ENCODE data around the gene CACNG1.

CACNG1 gene, protein sequence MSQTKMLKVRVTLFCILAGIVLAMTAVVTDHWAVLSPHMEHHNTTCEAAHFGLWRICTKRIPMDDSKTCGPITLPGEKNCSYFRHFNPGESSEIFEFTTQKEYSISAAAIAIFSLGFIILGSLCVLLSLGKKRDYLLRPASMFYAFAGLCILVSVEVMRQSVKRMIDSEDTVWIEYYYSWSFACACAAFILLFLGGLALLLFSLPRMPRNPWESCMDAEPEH

DNA sequence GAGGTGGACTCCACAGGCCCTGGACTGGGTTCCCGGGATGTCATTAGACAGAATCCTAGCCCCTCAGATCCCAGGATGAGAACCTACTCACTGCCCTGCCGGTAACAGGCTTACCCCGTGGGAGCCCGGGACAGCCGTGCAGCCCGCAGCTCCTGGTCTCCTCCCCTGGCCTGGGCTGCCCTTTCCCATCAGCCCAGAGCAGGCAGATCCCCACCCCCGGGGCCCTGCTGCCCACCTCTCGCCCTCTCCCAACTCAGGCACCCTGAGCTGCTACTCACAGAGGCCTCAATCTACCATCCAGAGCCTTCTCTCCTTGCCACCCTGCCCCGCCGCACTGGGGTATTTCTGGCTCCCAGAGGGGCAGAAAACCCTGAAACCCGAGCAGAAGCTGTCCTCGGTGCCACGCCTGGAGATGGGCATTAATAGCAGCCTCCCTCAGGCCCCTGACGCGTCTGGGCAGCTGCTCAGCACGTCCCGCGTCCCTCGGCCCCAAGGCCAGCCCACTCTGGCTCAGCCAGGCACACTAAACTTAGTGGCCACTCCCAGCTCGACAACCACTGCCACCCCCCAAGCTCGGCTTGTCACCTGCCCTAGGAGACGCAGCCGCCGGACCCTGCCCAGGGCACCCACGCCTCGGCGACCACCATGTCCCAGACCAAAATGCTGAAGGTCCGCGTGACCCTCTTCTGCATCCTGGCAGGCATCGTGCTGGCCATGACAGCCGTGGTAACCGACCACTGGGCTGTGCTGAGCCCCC lies at the start of gene CACNG1:
CACNG1 (plus strand) TSS at position 539 of the 757 bp plus-strand sequence; CDS start at position 646, 107 bp downstream.
- no peak for DNase-seq

- DNase-seq, result no peak
Observed at GRCh38 chr17:66994930-66995535, 49.3 kb upstream of the CACNG1 start.

DNA sequence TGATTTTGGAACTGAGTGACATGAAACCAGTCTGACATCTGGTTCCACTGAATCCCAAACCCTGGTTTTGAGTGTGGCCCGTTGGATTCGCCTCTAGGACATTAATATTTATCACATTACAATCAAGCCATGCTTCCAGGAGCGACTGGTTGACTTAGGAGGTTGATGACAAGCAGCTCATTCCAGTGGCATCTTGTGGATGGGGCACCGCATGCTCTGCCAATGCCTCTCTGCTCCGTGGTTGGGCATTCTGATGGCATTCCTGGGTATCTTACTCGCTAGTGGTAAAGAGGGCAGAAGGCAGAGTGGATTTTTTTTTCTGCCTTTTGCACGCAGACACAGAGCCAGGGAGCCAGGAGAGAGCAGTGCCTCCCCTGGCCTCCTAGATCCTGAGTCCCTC lies 48.4 kb upstream of the CACNG1 start:
- no peak for DNase-seq

DNA sequence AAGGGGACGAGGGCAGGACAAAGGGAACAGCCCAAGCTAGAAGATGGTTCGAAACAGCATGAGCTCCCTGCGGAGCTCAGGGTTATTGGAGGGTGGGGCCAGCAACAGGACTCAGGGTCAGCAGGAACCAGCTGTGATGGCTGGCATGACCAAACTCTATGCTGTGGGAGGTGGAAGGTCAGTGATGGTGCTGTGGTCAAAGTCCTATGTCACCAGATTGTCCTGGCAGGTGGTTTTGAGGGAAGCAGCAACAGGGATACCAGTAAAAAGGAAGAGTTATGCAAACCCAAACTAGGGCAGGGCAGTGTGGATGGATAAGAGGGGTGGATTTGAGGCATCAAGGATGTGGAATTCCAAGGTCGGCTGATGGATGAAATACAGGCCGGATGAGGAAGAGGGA lies 47.4 kb upstream of the CACNG1 start:
- DNase-seq, result no peak

DNA sequence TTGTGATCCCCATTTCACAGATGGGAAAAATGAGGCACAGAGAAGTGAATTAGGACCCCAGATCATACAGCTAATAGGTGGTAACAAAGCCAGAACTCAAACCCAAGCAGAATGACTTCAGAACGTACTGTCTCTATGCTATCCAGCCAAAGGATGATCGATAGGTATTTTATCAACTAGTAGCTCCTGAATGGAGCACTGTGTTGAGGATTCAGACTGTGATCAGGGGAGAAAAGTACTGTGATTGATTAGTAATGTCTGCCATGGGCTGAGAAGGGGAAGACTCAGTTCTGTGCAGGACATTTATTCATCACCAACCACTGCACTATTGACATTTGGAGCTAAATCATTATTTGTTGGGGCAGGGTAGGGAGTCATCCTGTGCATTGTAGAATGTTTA lies 41.1 kb upstream of the CACNG1 start:
- no peak for DNase-seq

DNA sequence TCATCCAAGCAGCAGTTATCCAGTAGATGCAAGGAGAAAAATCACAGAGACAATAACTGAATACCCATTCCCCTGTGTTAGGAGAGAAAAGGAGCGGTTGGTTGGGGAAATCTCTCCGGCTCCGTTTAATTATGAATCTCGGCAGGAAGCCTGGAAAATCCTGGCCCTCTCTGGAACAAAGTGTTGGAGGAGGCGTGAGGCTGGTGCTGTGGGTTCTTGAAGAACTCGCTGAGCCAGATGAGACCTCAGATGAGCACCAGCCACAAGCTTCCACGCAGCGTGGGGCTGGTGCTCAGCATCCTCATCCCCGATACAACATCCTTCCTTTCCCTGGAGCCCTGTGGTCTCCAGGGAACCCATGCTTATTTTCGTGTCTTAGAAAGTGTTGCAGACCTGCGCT lies 40.2 kb upstream of the CACNG1 start:
- DNase-seq, result no peak

GRCh38 chr17:67007266-67007665 lies 37.1 kb upstream of the CACNG1 start:
- no peak for DNase-seq

DNA sequence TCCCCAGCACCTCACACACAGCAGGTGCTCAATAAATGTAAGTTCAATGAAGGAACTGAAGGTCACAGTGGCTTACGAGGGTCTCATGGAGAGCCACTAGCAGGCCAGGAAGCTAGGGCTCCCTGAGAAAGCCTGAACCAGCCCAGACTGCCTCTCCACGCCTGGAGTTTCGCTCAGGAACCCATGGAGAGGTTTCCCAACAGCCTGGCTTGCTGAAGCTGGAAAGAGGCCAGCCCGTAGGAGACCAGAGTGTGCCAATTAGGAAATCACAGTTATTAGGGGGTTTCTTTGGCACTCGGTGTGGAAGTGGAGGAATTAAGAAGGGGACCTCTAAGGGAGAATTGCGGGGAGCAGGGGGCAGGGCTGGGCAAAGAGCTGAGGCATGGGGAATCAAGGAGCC lies 36.3 kb upstream of the CACNG1 start:
- no peak for DNase-seq

DNA sequence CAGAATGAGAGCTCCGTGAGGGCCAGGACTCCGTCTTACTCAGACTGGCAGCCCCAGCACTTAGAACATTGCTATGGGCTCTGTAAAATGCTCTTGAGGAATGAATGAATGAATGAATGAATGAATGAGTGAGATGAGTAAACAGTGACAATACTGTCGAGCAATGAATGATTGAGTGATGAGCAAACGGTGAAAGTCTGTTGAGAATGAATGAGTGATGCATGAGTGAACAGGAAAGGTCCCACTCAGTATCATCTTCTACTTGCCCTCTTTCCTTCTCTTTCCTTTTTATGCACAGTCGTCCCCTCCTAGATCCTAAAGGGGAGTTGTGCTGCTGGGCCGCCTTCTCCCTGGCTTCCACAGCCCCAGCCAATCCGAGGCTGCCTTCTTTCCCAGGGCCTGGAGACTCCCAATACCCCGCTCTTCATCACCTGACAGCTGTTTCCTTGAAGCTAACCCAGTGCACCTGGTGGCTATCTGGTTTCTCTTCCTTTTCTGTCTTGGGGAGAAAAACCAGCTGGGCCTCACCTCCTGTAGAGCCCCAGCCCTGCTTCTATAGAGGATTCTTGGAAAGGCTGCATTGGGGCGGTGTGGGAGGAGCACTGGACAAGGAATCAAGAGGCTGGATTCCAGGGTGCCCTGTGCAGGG lies 32.7 kb upstream of the CACNG1 start:
- no peak for DNase-seq

GRCh38 chr17:67013891-67014290 lies 30.5 kb upstream of the CACNG1 start:
- DNase-seq, result no peak

DNA sequence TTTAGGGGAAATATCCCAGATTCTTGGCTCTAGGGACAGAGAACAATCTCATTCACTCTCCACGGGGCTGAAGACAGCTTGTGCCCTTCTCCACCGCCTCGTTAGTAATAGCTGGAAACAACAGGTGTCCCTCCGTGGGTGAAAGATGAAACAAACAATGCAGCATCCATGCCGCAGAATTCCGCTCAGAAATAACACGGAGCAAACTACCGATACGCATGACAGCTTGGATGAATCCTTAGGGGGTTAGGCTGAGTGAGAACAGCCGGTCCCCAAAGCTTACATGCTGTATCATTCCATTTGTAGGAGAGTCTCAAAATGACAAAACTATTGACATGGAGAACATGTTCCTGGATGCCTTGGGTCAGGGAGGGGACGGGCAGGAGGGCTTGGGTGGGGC lies 29.4 kb upstream of the CACNG1 start:
- no peak for DNase-seq

- no peak for DNase-seq
Observed at GRCh38 chr17:67016039-67016762, 28.2 kb upstream of the CACNG1 start.

GRCh38 chr17:67017910-67018309 lies 26.4 kb upstream of the CACNG1 start:
- DNase-seq, result no peak

DNA sequence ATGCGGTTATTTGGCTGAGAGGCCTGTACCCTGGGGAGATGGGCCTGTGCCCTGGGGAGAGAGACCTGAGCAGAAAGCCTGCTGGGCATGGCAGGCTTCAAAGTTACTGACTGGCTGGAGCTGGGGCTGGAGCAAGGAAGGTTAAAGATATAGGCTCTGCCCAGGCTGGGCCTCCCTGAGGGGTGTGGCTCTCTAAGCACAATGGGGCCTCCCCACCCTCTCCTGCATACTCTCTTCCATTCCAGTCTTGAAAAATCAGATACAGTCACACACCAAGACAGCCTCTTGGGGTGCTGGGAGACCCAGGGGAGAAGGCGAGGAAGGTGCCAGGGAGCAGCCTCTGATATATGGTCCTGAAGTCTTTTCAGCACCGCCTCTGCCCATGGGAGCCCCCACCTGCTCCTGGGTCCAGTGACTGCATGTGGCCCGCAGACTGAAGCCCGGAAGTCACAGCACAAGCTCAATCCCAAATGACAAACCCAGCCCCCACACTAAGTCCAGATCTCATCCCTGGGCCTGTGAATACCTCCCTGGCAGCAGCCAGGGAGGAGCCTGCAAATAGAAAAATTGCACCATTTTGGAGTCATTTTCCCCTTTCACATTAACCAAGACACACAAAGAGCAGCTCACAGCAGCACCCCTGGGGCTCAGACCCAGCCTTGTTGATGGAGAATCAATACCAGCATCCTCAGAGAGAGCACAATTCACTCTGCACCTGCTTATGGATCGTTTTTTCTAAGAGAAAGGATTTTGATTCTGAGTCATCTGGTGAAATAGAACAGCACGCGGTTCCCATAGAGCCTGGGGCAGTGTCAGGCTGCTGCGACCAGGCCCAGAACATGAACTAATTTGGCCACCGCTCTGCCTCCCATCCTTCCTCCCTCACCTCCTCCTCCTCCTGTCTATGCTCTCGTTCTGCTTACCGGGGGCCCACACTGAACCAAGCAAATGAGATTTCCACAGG lies 25.6 kb upstream of the CACNG1 start:
- DNase-seq, result no peak

GRCh38 chr17:67019809-67020208 lies 24.5 kb upstream of the CACNG1 start:
- DNase-seq, result no peak

DNA sequence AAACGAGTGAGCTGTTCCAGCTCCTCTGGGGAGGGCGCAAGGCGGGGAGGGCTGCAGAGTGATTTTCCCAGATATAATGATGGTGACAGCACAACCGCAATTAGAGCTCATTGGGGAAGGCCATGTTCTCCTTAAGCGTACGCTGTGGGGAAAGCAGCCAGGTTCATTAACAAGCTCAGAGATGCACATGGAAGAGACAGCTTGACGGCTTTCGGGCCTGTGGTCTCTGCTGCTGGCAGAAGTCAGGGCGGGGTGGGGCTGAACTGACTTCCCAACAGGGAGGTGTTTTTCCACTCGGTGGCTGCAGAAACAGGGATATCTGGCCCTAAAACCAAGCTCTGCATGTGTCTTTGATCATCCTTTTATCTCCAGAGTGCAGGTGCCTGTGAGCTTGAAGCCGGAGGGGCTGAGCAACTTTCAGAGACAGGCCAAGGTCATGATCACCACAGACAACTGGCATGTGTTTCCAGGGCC lies 24.0 kb upstream of the CACNG1 start:
- DNase-seq, result no peak

- no peak for DNase-seq
Observed at GRCh38 chr17:67021196-67021595, 23.2 kb upstream of the CACNG1 start.

DNA sequence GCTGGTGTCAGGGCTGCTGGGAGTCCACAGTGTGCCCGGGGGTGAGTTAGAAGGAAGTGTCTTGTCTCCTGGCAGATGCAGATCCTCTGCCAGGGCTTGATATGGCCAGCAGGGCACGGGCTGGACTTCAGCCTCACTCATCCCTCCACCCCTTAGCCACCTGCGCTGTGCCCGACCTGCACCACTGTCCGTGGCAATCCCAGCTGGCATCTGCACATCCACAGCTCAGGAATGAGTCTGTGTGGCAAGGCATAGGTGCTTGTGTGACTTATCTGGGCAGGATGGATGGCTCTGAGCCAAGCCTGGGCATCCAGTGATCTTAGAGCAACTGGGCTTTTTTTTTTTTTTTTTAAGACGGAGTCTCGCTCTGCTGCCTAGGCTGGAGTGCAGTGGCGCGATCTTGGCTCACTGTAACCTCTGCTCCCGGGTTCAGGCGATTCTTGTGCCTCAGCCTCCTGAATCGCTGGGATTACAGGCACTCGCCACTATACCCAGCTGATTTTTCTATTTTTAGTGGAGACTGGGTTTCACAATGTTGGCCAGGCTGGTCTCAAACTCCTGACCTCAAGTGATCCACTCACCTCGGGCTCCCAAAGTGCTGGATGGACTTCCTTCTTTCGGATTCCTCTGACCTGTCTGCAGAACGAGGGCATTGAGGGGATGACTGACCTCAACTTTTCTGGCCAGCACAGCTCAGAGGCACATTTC lies 22.5 kb upstream of the CACNG1 start:
- no peak for DNase-seq

- DNase-seq, result no peak
Observed at GRCh38 chr17:67022451-67022810, 21.9 kb upstream of the CACNG1 start.

- no peak for DNase-seq
Observed at GRCh38 chr17:67024736-67025135, 19.6 kb upstream of the CACNG1 start.

- DNase-seq, result no peak
Observed at GRCh38 chr17:67025216-67025792, 19.1 kb upstream of the CACNG1 start.
